ENCODE measurements around the gene KRT5. TPM values are rescaled to one million over a fixed set of nuclear protein-coding genes. Genes with fewer than 3 reads are reported as not detected.

Gene KRT5
- total and polyA plus RNA-seq, 2 experiments from 2014 or later: not detected

- no peak for TF ChIP-seq REST (IDR thresholded peaks at IDR 0.05; ENCODE audit: unreplicated experiment)
- TF ChIP-seq CREB1 (CRISPR knock-in tag; IDR thresholded peaks at IDR 0.05; ENCODE audit: low read depth): no peak
- TF ChIP-seq ZNF462 (CRISPR knock-in tag; IDR thresholded peaks at IDR 0.05): no peak
- TF ChIP-seq POLR2AphosphoS5 (IDR thresholded peaks at IDR 0.05; ENCODE audit: low read depth): no peak
Observed at GRCh38 chr12:52532636-52533035, 12.4 kb upstream of the KRT5 start (continued).

- no peak overlapping the region for H3K4me3 Mint-ChIP-seq
- ATAC-seq (no peak), DNase-seq (ENCODE audit: low spot score) (no peak)
- H3K4me1 ChIP-seq (ENCODE audit: insufficient read depth): no peaks in the 10 kb centered on the region
- no peaks in the 10 kb centered on the region for H3K9me3 Mint-ChIP-seq
- H3K9me2 ChIP-seq (ENCODE audit: insufficient read depth): no peaks in the 10 kb centered on the region
- H3K4me3 ChIP-seq: no peak overlapping the region
- H3K79me2 ChIP-seq (replicated peaks; ENCODE audit: insufficient read depth): no peaks in the 10 kb centered on the region
- no peak overlapping the region for H2AFZ ChIP-seq
- peaks cover 4% of the 10 kb centered on the region for H3K27me3 Mint-ChIP-seq (ENCODE audit: insufficient read depth, low read depth, poor library complexity)
- H3K36me3 ChIP-seq (ENCODE audit: insufficient read depth): no peaks in the 10 kb centered on the region
- no peaks in the 10 kb centered on the region for H3F3A ChIP-seq (replicated peaks; ENCODE audit: low read depth)
- H3K27me3 ChIP-seq (ENCODE audit: insufficient read depth): no peaks in the 10 kb centered on the region
- no peaks in the 10 kb centered on the region for H4K20me1 ChIP-seq (replicated peaks; ENCODE audit: insufficient read depth)
- no peaks in the 10 kb centered on the region for H3K4me1 Mint-ChIP-seq
- no peaks in the 10 kb centered on the region for H3K36me3 Mint-ChIP-seq (ENCODE audit: low read depth)
- H3K27ac ChIP-seq (ENCODE audit: low read depth): no peak overlapping the region
- no peak overlapping the region for H3K4me2 ChIP-seq
- no peak overlapping the region for H3K27ac Mint-ChIP-seq
- TF ChIP-seq EZH2phosphoT487 (IDR thresholded peaks at IDR 0.05; ENCODE audit: unreplicated experiment) (no peak), CTCF (conservative IDR thresholded peaks at IDR 0.05; ENCODE audit: low read depth in 2 of 2) (no peak), ZNF114 (CRISPR knock-in tag; IDR thresholded peaks at IDR 0.05) (no peak), JUNB (IDR thresholded peaks at IDR 0.05; ENCODE audit: unreplicated experiment) (no peak), STAT1 (IDR thresholded peaks at IDR 0.05; ENCODE audit: unreplicated experiment) (no peak), NANOG (IDR thresholded peaks at IDR 0.05; ENCODE audit: borderline replicate concordance) (no peak), EZH2 (IDR thresholded peaks at IDR 0.05; ENCODE audit: low read depth, unreplicated experiment) (no peak), ETS1 (IDR thresholded peaks at IDR 0.05) (no peak), CREB1 (CRISPR knock-in tag; IDR thresholded peaks at IDR 0.05; ENCODE audit: low read depth) (no peak)
Observed at GRCh38 chr12:52531566-52532300, 11.5 kb upstream of the KRT5 start.
